HepG2 (cell line): Measurements from ENCODE around the gene SCEL. TPM values are rescaled to one million over a fixed set of nuclear protein-coding genes. Genes with fewer than 3 reads are reported as not detected.

ENCODE experiments used
- ATAC-seq: fragments of 200-7000 bp; cut with Tn5 transposase; 3 replicates; pipeline ENCODE4 v1.9.1; 2020; ENCODE audit warnings: mild to moderate bottlenecking, moderate library complexity
- BruUV-seq: library from RNA; stranded (reverse); fragments of 400-500 nt; replicated peaks from 2 replicates; lab custom pipeline; 2021; lab: Mats Ljungman, UMichigan
- CTCF ChIA-PET: fragments of 300-600 bp; formaldehyde crosslinking; extraction: SDS; loops from one replicate; lab custom pipeline; 2021; ENCODE audit warnings: low total read pairs, inconsistent platforms, low intra/inter-chr PET ratio; lab: Yijun Ruan, JAX
- POLR2A ChIA-PET: fragments of 350-600 bp; sonication (Branson Sonifier 250); formaldehyde crosslinking; loops from one replicate; lab custom pipeline; 2020; ENCODE audit warnings: antibody characterized with exemption, inconsistent platforms; lab: Yijun Ruan, JAX
- DNase-seq: peaks from one replicate; pipeline ENCODE4 v3.0.0-alpha.2; 2015; ENCODE audit warnings: low spot score
- FAIRE-seq: peaks from 3 replicates; lab custom pipeline; 2011; peaks lifted over from hg19 to GRCh38; lab: Jason Lieb, UNC
- H2AFZ ChIP-seq: one replicate; pipeline ENCODE4 v1.6.1; 2011; ENCODE audit warnings: low read length, inconsistent platforms
- H3K27ac ChIP-seq: fragments of 300-600 bp; 3 replicates; pipeline ENCODE4 v1.8.0; 2011; ENCODE audit warnings: mixed run types, mild to moderate bottlenecking, mixed read lengths, low read length, inconsistent platforms; ENCODE audit not compliant: insufficient read depth; ENCODE audit errors: extremely low read length
- H3K27me3 ChIP-seq, 2 experiments: fragments of 200-600 bp in 1 of 2; 2 replicates in 1 of 2; 3 replicates in 1 of 2; pipeline versions ENCODE4 v1.6.0 to v1.8.0; 2011; ENCODE audit warnings: low read length in 2 of 2, mild to moderate bottlenecking in 2 of 2, moderate library complexity in 2 of 2, inconsistent platforms in 1 of 2; ENCODE audit not compliant: insufficient read depth in 2 of 2, control insufficient read depth in 1 of 2
- H3K36me3 ChIP-seq, 2 experiments: fragments of 200-600 bp in 1 of 2; replicated peaks in 1 of 2; 2 replicates in 1 of 2; 3 replicates in 1 of 2; pipeline versions ENCODE4 v1.5.1 to v1.8.0; 2011; ENCODE audit warnings: low read length in 2 of 2, inconsistent platforms in 1 of 2; ENCODE audit not compliant: insufficient read depth in 2 of 2, control insufficient read depth in 1 of 2
- H3K4me1 ChIP-seq: 2 replicates; pipeline ENCODE4 v1.5.1; 2012; ENCODE audit warnings: low read length, inconsistent platforms; ENCODE audit not compliant: insufficient read depth
- H3K4me2 ChIP-seq: 2 replicates; pipeline ENCODE4 v1.6.0; 2011; ENCODE audit warnings: low read depth, low read length, inconsistent platforms
- H3K4me3 ChIP-seq, 3 experiments: fragments of 200-600 bp in 1 of 3; sonication (generic), shearing (Covaris generic) in 1 of 3; replicated peaks in 1 of 3; 2 replicates each; pipeline ENCODE4 v1.5.1; 2011 to 2016; ENCODE audit warnings: low read length in 3 of 3, inconsistent platforms in 2 of 3, low read depth in 2 of 3, mild to moderate bottlenecking in 2 of 3, control low read depth in 1 of 3, mixed read lengths in 1 of 3; ENCODE audit not compliant: insufficient read depth in 1 of 3
- H3K79me2 ChIP-seq: one replicate; pipeline ENCODE4 v1.6.1; 2011; ENCODE audit warnings: low read length, inconsistent platforms; ENCODE audit not compliant: insufficient read depth
- H3K9ac ChIP-seq: 2 replicates; pipeline ENCODE4 v1.6.0; 2011; ENCODE audit warnings: mild to moderate bottlenecking, low read depth, low read length, inconsistent platforms; ENCODE audit not compliant: insufficient read depth
- H3K9me3 ChIP-seq: 2 replicates; pipeline ENCODE4 v1.5.1; 2012; ENCODE audit warnings: mild to moderate bottlenecking, low read length
- H4K20me1 ChIP-seq: 2 replicates; pipeline ENCODE4 v1.6.0; 2011; ENCODE audit warnings: inconsistent platforms, mild to moderate bottlenecking, low read length, moderate library complexity; ENCODE audit not compliant: insufficient read depth
- ATF2 ChIP-seq: sonication (generic); formaldehyde crosslinking; IDR thresholded peaks from 2 replicates; pipeline ENCODE4 v1.4.0; 2020; ENCODE audit warnings: missing genetic modification reagents
- DDIT3 ChIP-seq: sonication (generic); formaldehyde crosslinking; IDR thresholded peaks from 2 replicates; pipeline ENCODE4 v1.4.0; 2020; ENCODE audit warnings: mild to moderate bottlenecking, missing genetic modification reagents
- GABPA ChIP-seq, 2 experiments: IDR thresholded peaks; 2 replicates each; pipeline ENCODE4 v1.6.1; 2011 to 2016; ENCODE audit warnings: low read depth in 2 of 2, low read length in 1 of 2, missing biosample characterization in 1 of 2, missing genetic modification characterization in 1 of 2
- GATAD1 ChIP-seq: IDR thresholded peaks from 2 replicates; pipeline ENCODE4 v1.6.1; 2016; ENCODE audit warnings: missing genetic modification reagents, missing compliant biosample characterization
- HMGA1 ChIP-seq: sonication (generic); formaldehyde crosslinking; conservative IDR thresholded peaks from 2 replicates; pipeline ENCODE4 v1.4.0; 2020; ENCODE audit warnings: missing genetic modification reagents
- MEF2D ChIP-seq: sonication (generic); formaldehyde crosslinking; IDR thresholded peaks from 2 replicates; pipeline ENCODE4 v1.5.1; 2020; ENCODE audit warnings: mild to moderate bottlenecking, missing genetic modification reagents
- PAWR ChIP-seq: sonication (generic); formaldehyde crosslinking; IDR thresholded peaks from 2 replicates; pipeline ENCODE4 v1.4.0; 2020; ENCODE audit warnings: missing genetic modification reagents, mild to moderate bottlenecking, borderline replicate concordance
- PCBP1 ChIP-seq: fragments of 200-400 bp; formaldehyde crosslinking; IDR thresholded peaks from 2 replicates; pipeline ENCODE4 v1.6.1; 2017; ENCODE audit warnings: mild to moderate bottlenecking, low read depth, low read length, borderline replicate concordance
- PITX1 ChIP-seq: sonication (generic); formaldehyde crosslinking; IDR thresholded peaks from 2 replicates; pipeline ENCODE4 v1.5.1; 2020; ENCODE audit warnings: mild to moderate bottlenecking, missing genetic modification reagents
- ZBTB42 ChIP-seq: sonication (generic); formaldehyde crosslinking; IDR thresholded peaks from 2 replicates; pipeline ENCODE4 v1.5.0; 2020; ENCODE audit warnings: mild to moderate bottlenecking, missing genetic modification reagents
- ZFP1 ChIP-seq: IDR thresholded peaks from 2 replicates; pipeline ENCODE4 v1.6.1; 2016
- ZMYM3 ChIP-seq: sonication (generic); formaldehyde crosslinking; IDR thresholded peaks from 2 replicates; pipeline ENCODE4 v1.5.1; 2020; ENCODE audit warnings: mild to moderate bottlenecking, missing genetic modification reagents
- ZNF343 ChIP-seq: sonication (generic); formaldehyde crosslinking; IDR thresholded peaks from 2 replicates; pipeline ENCODE4 v1.4.0; 2020; ENCODE audit warnings: mild to moderate bottlenecking, missing genetic modification reagents
- ZNF710 ChIP-seq: sonication (generic); formaldehyde crosslinking; IDR thresholded peaks from 2 replicates; pipeline ENCODE4 v1.5.0; 2020; ENCODE audit warnings: mild to moderate bottlenecking, missing genetic modification reagents, borderline replicate concordance
- ZNF766 ChIP-seq: sonication (generic); formaldehyde crosslinking; IDR thresholded peaks from 2 replicates; pipeline ENCODE4 v1.5.0; 2020; ENCODE audit warnings: missing genetic modification reagents, borderline replicate concordance
- ZSCAN9 ChIP-seq: IDR thresholded peaks from 2 replicates; pipeline ENCODE4 v1.6.1; 2016; ENCODE audit warnings: borderline replicate concordance
- WGBS: methylation state at CpG from one replicate; pipeline ENCODE4 v1.1.6; 2017; ENCODE audit warnings: low lambda C conversion rate; 5-methylcytosine and 5-hydroxymethylcytosine counted together
- in situ Hi-C: cut with HindIII; loops from 2 replicates; pipeline ENCODE4 v1.10.0; 2017; ENCODE audit warnings: low pct_unique_long_range_greater_than_20kb; ENCODE audit not compliant: extremely low pct_ligation_motif_present
- intact Hi-C: fragments of 100-400 bp; cut with micrococcal nuclease; formaldehyde crosslinking; loops from one replicate; pipeline ENCODE4 v1.10.0; 2022; ENCODE audit not compliant: unreplicated experiment
- polyA plus RNA-seq, 8 experiments: library from polyadenylated mRNA; depleted of rRNA in 3 of 8; stranded (reverse) in 7 of 8; unstranded in 1 of 8; fragments of >200 nt; fragmentation: Illumina TruSeq in 4 of 8; extraction: Trizol in 4 of 8; gene quantifications; 2 replicates each; pipeline versions ENCODE4 v1.2.1 to v1.2.3, GENCODE V29; 2011 to 2016; ENCODE audit warnings: low read depth in 4 of 8, missing spikeins in 1 of 8, mixed read lengths in 1 of 8; ENCODE audit not compliant: insufficient read depth in 1 of 8
- total RNA-seq, 5 experiments: library from RNA; depleted of rRNA; stranded (reverse); fragments of >200 nt; fragmentation: Illumina TruSeq; extraction: Trizol; gene quantifications; 2 replicates each; pipeline ENCODE4 v1.2.3, GENCODE V29; 2016; ENCODE audit warnings: low read depth in 1 of 5
- TF ChIP-seq, protein P1 (sequence below): sonication (generic); formaldehyde crosslinking; IDR thresholded peaks from 2 replicates; pipeline ENCODE4 v1.4.0; 2020; ENCODE audit warnings: mild to moderate bottlenecking, missing genetic modification reagents
- TF ChIP-seq, protein P2 (sequence below): sonication (generic); formaldehyde crosslinking; IDR thresholded peaks from 2 replicates; pipeline ENCODE4 v1.4.0; 2020; ENCODE audit warnings: missing genetic modification reagents

SCEL gene
- total and polyA plus RNA-seq, 2 of the 13 experiments (the other 11 are each of a cell fraction or from before 2014, with no cell fraction given), result not detected

DNA sequence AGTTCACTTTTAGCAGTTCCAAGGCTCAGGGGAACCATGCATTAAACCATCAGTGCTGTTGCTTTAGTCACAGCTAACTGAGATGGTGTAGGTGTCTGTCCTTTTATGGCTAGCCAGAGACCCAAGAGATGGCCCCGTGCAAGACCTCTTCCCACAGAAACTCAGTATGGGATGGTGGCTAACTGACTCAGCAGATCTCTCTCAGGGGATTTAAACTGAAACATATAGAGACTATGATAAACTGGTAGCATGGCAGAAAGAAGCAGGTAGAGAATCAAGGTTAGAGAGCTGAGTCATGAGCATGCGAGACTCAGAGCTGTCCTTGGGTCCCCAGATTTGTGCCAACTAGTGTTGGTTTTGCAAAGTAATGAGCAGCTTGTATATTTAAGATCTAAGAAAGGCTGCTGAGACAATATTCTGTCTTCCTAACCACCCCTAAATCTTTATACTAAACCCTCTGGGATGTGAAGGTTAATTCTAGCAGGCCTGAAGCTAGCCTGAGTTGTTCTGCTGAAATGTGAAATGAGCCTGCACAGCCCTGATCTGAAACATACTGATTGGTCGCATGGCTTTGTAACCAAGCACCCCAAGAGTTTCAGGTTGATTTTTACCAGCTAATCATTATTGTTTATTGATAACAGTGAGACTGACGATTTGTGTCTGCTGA lies 6.5 kb upstream of the SCEL start:
- no peaks in the 10 kb centered on the region for H3K4me1 ChIP-seq
- 10% methylated on average over 4 of the region's 4 CpGs for WGBS
- H3K27me3 ChIP-seq, result no peaks in the 10 kb centered on the region
- H3K79me2 ChIP-seq, result no peaks in the 10 kb centered on the region
- H3K27ac ChIP-seq, result no peak overlapping the region
- no peaks in the 10 kb centered on the region for H3K9me3 ChIP-seq
- no peak for ATAC-seq
- H3K9ac ChIP-seq, result no peak overlapping the region
- no peaks in the 10 kb centered on the region for H4K20me1 ChIP-seq
- ChIA-PET POLR2A (no interaction called here), CTCF (no interaction called here)
- FAIRE-seq, result no peak
- no peak overlapping the region for H2AFZ ChIP-seq
- no peak overlapping the region for H3K4me3 ChIP-seq
- H3K36me3 ChIP-seq, result no peaks in the 10 kb centered on the region
- intact Hi-C loops (no loop called here), in situ Hi-C loops (no loop called here)
- BruUV-seq, result no TSS peak
- H3K4me2 ChIP-seq, result no peak overlapping the region
- no peak for DNase-seq
- no peak for TF ChIP-seq MEF2D (CRISPR knock-in tag)
- TF ChIP-seq ZSCAN9 (CRISPR knock-in tag), result no peak
- TF ChIP-seq ZNF766 (CRISPR knock-in tag), result no peak
- no peak for TF ChIP-seq ZBTB42 (CRISPR knock-in tag)
- TF ChIP-seq ZNF343 (CRISPR knock-in tag), result no peak
- TF ChIP-seq, protein P1, sequence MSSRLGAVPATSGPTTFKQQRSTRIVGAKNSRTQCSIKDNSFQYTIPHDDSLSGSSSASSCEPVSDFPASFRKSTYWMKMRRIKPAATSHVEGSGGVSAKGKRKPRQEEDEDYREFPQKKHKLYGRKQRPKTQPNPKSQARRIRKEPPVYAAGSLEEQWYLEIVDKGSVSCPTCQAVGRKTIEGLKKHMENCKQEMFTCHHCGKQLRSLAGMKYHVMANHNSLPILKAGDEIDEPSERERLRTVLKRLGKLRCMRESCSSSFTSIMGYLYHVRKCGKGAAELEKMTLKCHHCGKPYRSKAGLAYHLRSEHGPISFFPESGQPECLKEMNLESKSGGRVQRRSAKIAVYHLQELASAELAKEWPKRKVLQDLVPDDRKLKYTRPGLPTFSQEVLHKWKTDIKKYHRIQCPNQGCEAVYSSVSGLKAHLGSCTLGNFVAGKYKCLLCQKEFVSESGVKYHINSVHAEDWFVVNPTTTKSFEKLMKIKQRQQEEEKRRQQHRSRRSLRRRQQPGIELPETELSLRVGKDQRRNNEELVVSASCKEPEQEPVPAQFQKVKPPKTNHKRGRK (CRISPR knock-in tag), result no peak
- TF ChIP-seq GABPA (IDR thresholded peaks at IDR 0.05; ENCODE audit: low read depth, low read length), result no peak
- TF ChIP-seq GABPA (CRISPR knock-in tag; IDR thresholded peaks at IDR 0.05; ENCODE audit: low read depth), result no peak
- TF ChIP-seq ZNF710, result no peak
- TF ChIP-seq PCBP1, result no peak
- no peak for TF ChIP-seq GATAD1 (CRISPR knock-in tag)
- TF ChIP-seq HMGA1 (CRISPR knock-in tag), result no peak
- TF ChIP-seq PAWR (CRISPR knock-in tag), result no peak
- no peak for TF ChIP-seq ZFP1
- TF ChIP-seq ZMYM3 (CRISPR knock-in tag), result no peak
- no peak for TF ChIP-seq DDIT3
- TF ChIP-seq, protein P2, sequence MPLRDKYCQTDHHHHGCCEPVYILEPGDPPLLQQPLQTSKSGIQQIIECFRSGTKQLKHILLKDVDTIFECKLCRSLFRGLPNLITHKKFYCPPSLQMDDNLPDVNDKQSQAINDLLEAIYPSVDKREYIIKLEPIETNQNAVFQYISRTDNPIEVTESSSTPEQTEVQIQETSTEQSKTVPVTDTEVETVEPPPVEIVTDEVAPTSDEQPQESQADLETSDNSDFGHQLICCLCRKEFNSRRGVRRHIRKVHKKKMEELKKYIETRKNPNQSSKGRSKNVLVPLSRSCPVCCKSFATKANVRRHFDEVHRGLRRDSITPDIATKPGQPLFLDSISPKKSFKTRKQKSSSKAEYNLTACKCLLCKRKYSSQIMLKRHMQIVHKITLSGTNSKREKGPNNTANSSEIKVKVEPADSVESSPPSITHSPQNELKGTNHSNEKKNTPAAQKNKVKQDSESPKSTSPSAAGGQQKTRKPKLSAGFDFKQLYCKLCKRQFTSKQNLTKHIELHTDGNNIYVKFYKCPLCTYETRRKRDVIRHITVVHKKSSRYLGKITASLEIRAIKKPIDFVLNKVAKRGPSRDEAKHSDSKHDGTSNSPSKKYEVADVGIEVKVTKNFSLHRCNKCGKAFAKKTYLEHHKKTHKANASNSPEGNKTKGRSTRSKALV (CRISPR knock-in tag), result no peak
- no peak for TF ChIP-seq ATF2
- TF ChIP-seq PITX1 (CRISPR knock-in tag), result no peak
